Measurements from ENCODE around the gene LDLRAD3. TPM values are rescaled to one million over a fixed set of nuclear protein-coding genes. Genes with fewer than 3 reads are reported as not detected.

LDLRAD3 gene
- total and polyA plus RNA-seq, 12 donors: 0.87 to 5.1 (median 1.7) TPM

GRCh38 chr11:36079878-36080675 is 136.2 kb downstream of the LDLRAD3 start:
- no peak for DNase-seq
- no peak for ATAC-seq
- no peaks in the 10 kb centered on the region for H3K27me3 ChIP-seq
- H3K27ac ChIP-seq: no peak overlapping the region
- peaks cover 0 to 6% (median 0%) of the 10 kb centered on the region in 9 donors for H3K4me1 ChIP-seq
- TF ChIP-seq CTCF (IDR thresholded peaks at IDR 0.05): no peak
- intact Hi-C loops (cut with DNase I): loop anchor here in 1 of 10 donors (10.0 kb wide), 1 partner anchor 1015 kb away; no protein-coding TSS in a partner anchor
- H3K36me3 ChIP-seq: peaks cover 0 to 29% (median 0%) of the 10 kb centered on the region in 9 donors
- no peak overlapping the region for H3K4me3 ChIP-seq
- peaks cover 0 to 18% (median 3%) of the 10 kb centered on the region in 11 donors for H3K9me3 ChIP-seq
- WGBS, 2 donors: 92 to 93% methylated on average over 7 of the region's 7 CpGs

DNA sequence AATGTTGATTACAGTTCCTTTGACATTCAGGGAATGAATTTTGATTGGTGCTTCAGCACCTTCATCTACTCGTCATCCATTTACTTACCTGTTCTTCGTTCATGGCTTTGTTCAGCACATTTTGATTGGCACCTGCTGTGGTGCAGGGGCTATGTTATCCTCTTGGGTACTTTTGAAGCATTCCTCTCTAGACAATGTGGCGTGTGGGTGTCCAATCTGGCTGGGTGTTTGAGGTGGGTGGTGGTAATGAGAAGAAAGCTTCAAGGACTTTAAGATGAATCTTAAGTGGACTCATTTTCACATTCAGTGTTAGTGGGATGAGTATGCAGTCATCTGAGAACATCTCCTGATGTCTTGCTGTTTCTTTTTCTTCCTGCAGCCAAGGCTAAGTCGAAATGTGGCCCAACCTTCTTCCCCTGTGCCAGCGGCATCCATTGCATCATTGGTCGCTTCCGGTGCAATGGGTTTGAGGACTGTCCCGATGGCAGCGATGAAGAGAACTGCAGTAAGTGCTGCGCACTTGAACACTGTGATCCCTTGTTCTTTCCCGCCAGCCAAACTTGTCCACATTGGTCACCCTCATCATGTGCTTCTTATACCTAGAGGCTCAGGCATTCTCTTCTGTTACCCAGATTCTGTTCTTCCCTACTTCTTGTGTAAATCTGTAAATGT is 137.5 kb downstream of the LDLRAD3 start:
- no peak for TF ChIP-seq CTCF (IDR thresholded peaks at IDR 0.05)
- Histone ChIP-seq H3K27ac (no peak overlapping the region), H3K36me3 (peaks cover 0 to 42% (median 0%) of the 10 kb centered on the region in 9 donors), H3K4me1 (no peaks in the 10 kb centered on the region), H3K9me3 (peaks cover 0 to 17% (median 3%) of the 10 kb centered on the region in 11 donors), H3K4me3 (no peak overlapping the region), H3K27me3 (no peaks in the 10 kb centered on the region)
- DNase-seq (no peak), ATAC-seq (no peak)
- intact Hi-C loops (cut with DNase I): no loop called here
- WGBS, 2 donors: 93 to 96% methylated on average over 11 of the region's 11 CpGs

- peaks cover 0 to 10% (median 0%) of the 10 kb centered on the region in 7 donors for H3K27me3 ChIP-seq
- H3K9me3 ChIP-seq: peaks cover 0 to 20% (median 3%) of the 10 kb centered on the region in 11 donors
- no peak overlapping the region for H3K4me3 ChIP-seq
- peaks cover 0 to 14% (median 4%) of the 10 kb centered on the region in 9 donors for H3K4me1 ChIP-seq
- ATAC-seq: no peak
- 90% methylated on average over 6 of the region's 6 CpGs for WGBS, 2 donors
- H3K36me3 ChIP-seq: peaks cover 0 to 42% (median 0%) of the 10 kb centered on the region in 9 donors
- DNase-seq: no peak
- intact Hi-C loops (cut with DNase I): no loop called here
- TF ChIP-seq CTCF (IDR thresholded peaks at IDR 0.05): no peak
- no peak overlapping the region for H3K27ac ChIP-seq
These were observed 142.5 kb downstream of the LDLRAD3 start for GRCh38 chr11:36086366-36086765.

DNA sequence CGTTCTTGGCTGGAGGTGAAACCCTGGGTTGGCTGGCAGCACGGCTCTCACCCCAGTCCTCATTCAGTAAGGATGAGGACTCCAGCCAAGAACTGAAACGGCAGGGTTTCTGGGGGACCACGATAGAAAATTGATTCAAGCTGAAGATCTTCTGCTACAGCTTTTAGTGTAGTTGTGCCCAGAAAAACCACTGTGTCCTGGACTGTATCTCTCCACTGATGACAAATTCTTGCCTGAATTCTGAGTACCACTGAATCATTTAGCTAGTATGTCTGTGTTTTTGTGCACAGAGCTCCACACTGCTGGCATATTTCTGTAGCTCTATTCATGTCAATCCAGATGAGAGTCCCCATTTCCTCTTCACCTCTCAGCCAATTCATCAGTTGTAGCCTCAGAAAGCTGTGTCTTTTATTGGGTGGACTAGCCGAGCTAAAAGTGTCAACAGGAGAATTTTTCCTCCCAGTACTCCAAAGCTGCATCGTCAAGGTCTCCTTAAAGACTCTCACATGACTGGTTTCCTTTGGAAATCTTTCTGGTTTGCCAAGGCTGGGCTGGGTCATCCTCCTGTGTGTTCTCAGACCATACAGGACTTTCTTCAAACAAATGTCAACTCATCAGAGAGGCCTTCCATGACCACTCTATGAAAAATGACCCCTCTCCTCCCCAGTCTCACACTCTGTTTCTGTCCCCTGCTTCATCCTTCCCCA is 144.6 kb downstream of the LDLRAD3 start:
- Histone ChIP-seq H3K9me3 (peaks cover 0 to 22% (median 3%) of the 10 kb centered on the region in 11 donors), H3K4me1 (peaks cover 0 to 23% (median 5%) of the 10 kb centered on the region in 9 donors), H3K4me3 (no peak overlapping the region), H3K27ac (peak overlapping the region in 1 of 10 donors; percentile 14), H3K27me3 (peaks cover 0 to 10% (median 0%) of the 10 kb centered on the region in 7 donors), H3K36me3 (peaks cover 0 to 31% (median 0%) of the 10 kb centered on the region in 9 donors)
- peak in 1 of 8 donors; percentile 57 for ATAC-seq
- WGBS, 2 donors: 64 to 71% methylated on average over 6 of the region's 6 CpGs
- DNase-seq: no peak
- no peak for TF ChIP-seq CTCF (IDR thresholded peaks at IDR 0.05)
- intact Hi-C loops (cut with DNase I): no loop called here
